OCI-LY3 (cell line): ENCODE data around the gene PHOX2B.

Experiments
- EZH2phosphoT487 ChIP-seq: fragments of 200-600 bp; shearing (Covaris generic); IDR thresholded peaks from 2 replicates; pipeline ENCODE4 v1.6.1; 2018; ENCODE audit warnings: antibody characterized with exemption, mixed run types, low read depth
- TF ChIP-seq, protein P1 (sequence below): fragments of 200-600, 300-600 bp; sonication (generic); IDR thresholded peaks from 2 replicates; pipeline ENCODE4 v1.5.1; 2014; ENCODE audit warnings: antibody characterized with exemption, low read length, low read depth

DNA sequence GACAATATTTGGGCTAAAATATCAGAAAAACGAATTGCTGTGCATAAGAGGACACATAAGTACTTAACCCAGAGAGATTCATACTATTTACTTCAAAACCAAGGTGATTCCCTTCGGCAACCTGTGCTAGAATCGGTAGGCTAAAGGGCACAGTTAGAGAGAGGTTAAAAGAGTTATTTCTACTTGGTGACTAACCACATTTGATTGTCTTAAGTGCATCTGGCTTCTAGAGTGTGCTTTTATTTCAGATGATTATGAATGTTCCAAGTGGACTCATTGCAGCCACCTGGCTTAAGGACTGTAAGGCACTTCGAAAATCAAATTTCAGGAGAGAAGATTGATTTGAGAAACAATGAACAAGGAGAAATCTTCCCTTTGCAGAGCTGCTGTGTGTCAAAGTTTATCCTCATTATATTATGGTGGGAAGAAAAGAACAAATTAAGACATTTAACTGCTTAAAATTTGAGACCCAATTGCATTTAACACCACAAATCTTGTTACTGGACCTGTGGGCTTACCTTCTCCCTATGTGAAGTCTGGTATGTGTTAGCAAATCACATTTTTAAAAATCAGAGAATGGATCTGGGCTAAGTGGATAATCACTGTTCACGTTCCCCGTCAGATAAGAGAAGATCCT lies 34.0 kb downstream of the PHOX2B start:
- TF ChIP-seq, protein P1, sequence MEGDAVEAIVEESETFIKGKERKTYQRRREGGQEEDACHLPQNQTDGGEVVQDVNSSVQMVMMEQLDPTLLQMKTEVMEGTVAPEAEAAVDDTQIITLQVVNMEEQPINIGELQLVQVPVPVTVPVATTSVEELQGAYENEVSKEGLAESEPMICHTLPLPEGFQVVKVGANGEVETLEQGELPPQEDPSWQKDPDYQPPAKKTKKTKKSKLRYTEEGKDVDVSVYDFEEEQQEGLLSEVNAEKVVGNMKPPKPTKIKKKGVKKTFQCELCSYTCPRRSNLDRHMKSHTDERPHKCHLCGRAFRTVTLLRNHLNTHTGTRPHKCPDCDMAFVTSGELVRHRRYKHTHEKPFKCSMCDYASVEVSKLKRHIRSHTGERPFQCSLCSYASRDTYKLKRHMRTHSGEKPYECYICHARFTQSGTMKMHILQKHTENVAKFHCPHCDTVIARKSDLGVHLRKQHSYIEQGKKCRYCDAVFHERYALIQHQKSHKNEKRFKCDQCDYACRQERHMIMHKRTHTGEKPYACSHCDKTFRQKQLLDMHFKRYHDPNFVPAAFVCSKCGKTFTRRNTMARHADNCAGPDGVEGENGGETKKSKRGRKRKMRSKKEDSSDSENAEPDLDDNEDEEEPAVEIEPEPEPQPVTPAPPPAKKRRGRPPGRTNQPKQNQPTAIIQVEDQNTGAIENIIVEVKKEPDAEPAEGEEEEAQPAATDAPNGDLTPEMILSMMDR = no peak
- TF ChIP-seq EZH2phosphoT487 = no peak
